ENCODE measurements around the gene PTTG1.

PTTG1 gene
- long read RNA-seq, donor 1, transcript PTTG1-201 (6 exons, 753 nt): major isoform, 63 of 162 reads
- long read RNA-seq, donor 1, transcript PTTG1-205 (6 exons, 895 nt): minor isoform, 7 of 162 reads
- long read RNA-seq, donor 1, transcript PTTG1-202 (5 exons, 1,070 nt): minor isoform, 25 of 162 reads
- long read RNA-seq, donor 1, partial matches to known transcripts: 67 of 162 reads
- long read RNA-seq, donor 1, other reads (novel, unspliced or antisense): 0 of 162 reads
- long read RNA-seq, donor 2, transcript PTTG1-201 (6 exons, 753 nt): major isoform, 37 of 116 reads
- long read RNA-seq, donor 2, transcript PTTG1-202 (5 exons, 1,070 nt): minor isoform, 28 of 116 reads
- long read RNA-seq, donor 2, partial matches to known transcripts: 45 of 116 reads
- long read RNA-seq, donor 2, other reads (novel, unspliced or antisense): 0 of 116 reads
- long read RNA-seq, donor 3, transcript PTTG1-201 (6 exons, 753 nt): major isoform, 18 of 57 reads
- long read RNA-seq, donor 3, transcript PTTG1-202 (5 exons, 1,070 nt): minor isoform, 6 of 57 reads
- long read RNA-seq, donor 3, partial matches to known transcripts: 27 of 57 reads
- long read RNA-seq, donor 3, other reads (novel, unspliced or antisense): 0 of 57 reads
- long read RNA-seq, donor 4, transcript PTTG1-201 (6 exons, 753 nt): major isoform, 38 of 93 reads
- long read RNA-seq, donor 4, transcript PTTG1-202 (5 exons, 1,070 nt): minor isoform, 8 of 93 reads
- long read RNA-seq, donor 4, partial matches to known transcripts: 43 of 93 reads
- long read RNA-seq, donor 4, other reads (novel, unspliced or antisense): 0 of 93 reads
- long read RNA-seq, donor 5, transcript PTTG1-205 (6 exons, 895 nt): minor isoform, 7 of 175 reads
- long read RNA-seq, donor 5, transcript PTTG1-202 (5 exons, 1,070 nt): minor isoform, 23 of 175 reads
- long read RNA-seq, donor 5, transcript PTTG1-201 (6 exons, 753 nt): major isoform, 56 of 175 reads
- long read RNA-seq, donor 5, partial matches to known transcripts: 86 of 175 reads
- long read RNA-seq, donor 5, other reads (novel, unspliced or antisense): 0 of 175 reads
- long read RNA-seq, donor 6, transcript PTTG1-201 (6 exons, 753 nt): major isoform, 43 of 114 reads
- long read RNA-seq, donor 6, transcript PTTG1-202 (5 exons, 1,070 nt): minor isoform, 22 of 114 reads
- long read RNA-seq, donor 6, partial matches to known transcripts: 42 of 114 reads
- long read RNA-seq, donor 6, other reads (novel, unspliced or antisense): 0 of 114 reads
- long read RNA-seq, donor 7, transcript PTTG1-202 (5 exons, 1,070 nt): minor isoform, 44 of 244 reads
- long read RNA-seq, donor 7, transcript PTTG1-201 (6 exons, 753 nt): major isoform, 77 of 244 reads
- long read RNA-seq, donor 7, transcript PTTG1-205 (6 exons, 895 nt): minor isoform, 10 of 244 reads
- long read RNA-seq, donor 7, partial matches to known transcripts: 104 of 244 reads
- long read RNA-seq, donor 7, other reads (novel, unspliced or antisense): 0 of 244 reads
- long read RNA-seq, donor 8, transcript PTTG1-202 (5 exons, 1,070 nt): minor isoform, 12 of 100 reads
- long read RNA-seq, donor 8, transcript PTTG1-201 (6 exons, 753 nt): major isoform, 34 of 100 reads
- long read RNA-seq, donor 8, partial matches to known transcripts: 49 of 100 reads
- long read RNA-seq, donor 8, other reads (novel, unspliced or antisense): 0 of 100 reads

- peak; percentile 75 for DNase-seq
Measured at GRCh38 chr5:160421625-160422258, at the start of gene PTTG1. PTTG1 (plus strand) TSS chr5:160421855; CDS start chr5:160422313, 458 bp downstream.

GRCh38 chr5:160375166-160375565 is 46.5 kb upstream of the PTTG1 start:
- no peak for DNase-seq

- no peak for DNase-seq
Measured at GRCh38 chr5:160375701-160376100, 46.0 kb upstream of the PTTG1 start.

GRCh38 chr5:160376416-160376815 is 45.2 kb upstream of the PTTG1 start:
- DNase-seq: no peak

DNA sequence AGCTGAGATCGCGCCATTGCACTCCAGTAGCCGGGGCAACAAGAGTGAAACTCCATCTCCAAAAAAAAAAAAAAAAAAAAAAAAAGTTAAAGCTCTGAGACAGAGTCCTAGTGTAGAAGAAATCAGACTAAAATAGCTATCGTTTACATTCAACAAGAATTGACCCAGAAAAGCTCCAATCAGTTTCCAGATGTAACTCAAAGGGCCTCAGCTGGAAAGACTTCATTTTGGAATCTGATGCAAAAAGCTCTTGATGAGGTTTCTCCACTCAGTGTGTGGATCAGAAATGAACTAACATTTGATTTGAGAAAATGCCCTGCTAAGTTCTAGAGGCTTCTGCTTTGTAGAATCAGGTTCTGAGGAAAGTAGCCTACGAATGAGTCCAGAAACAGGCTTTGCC is 44.0 kb upstream of the PTTG1 start:
- no peak for DNase-seq

DNA sequence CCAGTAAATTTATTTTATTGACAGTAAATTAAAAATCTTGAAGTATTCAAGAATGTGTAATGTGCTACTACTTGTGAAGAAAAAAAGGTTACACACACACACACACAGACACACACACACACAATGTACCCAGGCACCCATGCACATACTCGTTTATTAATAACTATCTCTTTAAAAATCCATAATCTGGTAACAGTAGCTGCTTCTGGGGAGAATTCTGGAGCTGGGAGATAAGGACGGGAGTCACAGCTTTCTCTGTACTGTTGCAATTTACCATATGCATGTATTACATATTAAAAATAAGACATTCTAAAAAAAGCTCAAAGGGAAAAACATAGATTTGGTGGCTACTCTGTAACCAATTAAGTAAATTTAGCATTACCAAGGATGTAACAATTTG is 43.3 kb upstream of the PTTG1 start:
- no peak for DNase-seq

DNA sequence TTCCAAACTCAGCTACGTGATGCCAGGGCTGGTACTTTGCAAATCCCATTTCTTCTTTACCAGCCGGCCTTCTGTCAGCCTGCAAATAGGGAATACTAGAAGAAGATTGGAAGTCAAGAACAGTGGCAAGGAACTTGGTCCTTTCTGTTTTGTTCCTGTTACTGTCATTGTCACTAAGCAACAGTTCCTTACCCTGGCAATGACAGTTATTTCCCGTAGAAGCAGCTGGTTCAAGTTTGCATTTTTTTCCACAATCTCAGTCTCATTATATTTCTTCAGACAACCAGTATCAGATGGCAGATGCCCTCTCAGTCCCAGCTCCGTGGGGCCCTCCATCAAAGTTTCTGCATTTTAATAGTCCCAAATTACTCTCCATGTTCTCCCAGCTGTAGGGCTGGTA is 42.1 kb upstream of the PTTG1 start:
- DNase-seq: no peak

- no peak for DNase-seq
Measured at GRCh38 chr5:160380041-160380440, 41.6 kb upstream of the PTTG1 start.

DNA sequence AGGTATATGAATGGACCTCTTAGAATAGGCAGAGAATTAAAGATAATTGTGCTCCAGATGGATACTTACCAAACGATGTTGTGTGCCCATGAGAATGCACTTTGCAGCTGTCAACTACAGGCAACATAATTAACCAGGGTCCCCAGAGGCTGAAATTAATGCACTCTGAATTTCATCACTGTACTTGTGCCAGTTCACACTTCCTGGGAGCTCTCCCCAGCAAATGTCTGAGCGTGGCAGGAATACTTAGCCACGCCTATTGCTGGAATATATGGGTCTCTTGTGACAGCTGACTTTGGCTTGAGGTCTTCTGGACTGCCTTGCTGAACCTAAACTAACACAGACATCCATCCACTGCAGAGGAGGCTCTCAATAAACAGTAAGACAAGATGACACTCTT is 39.3 kb upstream of the PTTG1 start:
- no peak for DNase-seq

- no peak for DNase-seq
Measured at GRCh38 chr5:160384681-160385080, 37.0 kb upstream of the PTTG1 start.

- no peak for DNase-seq
Measured at GRCh38 chr5:160385496-160385895, 36.2 kb upstream of the PTTG1 start.

DNA sequence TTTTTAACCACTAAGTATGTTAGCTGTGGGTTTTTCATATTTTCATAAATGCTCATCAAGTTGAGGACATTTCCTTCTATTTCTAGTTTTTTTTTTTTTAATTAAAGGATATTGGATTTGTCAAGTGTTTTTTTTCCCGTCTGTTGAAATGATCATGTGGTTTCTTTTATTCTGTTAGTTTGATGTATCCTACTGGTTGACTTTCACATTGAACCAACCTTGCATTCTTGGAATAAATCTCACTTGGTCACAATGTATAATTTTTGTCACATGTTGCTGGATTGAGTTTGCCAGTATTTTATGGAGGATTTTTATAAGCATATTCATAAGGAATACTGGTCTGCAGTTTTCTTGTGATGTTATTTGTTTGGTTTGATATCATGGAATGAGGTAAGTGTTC is 34.2 kb upstream of the PTTG1 start:
- no peak for DNase-seq

GRCh38 chr5:160390787-160391696 is 30.6 kb upstream of the PTTG1 start:
- no peak for DNase-seq

DNA sequence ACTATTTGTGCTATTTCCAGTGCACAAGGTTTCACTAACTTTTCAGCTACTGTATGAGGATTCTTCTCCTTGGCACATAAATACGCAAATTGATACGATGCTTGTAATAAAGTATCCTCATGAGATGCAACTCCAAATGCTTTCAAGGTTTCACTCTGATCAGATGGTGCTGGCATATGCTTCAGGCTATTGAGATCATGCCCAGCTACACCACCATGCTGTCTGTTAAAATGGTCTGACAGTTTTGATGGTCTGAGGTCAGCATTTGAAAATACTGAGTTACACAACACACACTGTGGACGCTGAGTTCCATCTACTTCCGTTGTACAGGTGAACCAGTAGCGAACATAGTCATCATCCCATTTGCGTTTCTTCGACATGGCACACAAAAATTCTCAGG is 26.5 kb upstream of the PTTG1 start:
- no peak for DNase-seq

DNA sequence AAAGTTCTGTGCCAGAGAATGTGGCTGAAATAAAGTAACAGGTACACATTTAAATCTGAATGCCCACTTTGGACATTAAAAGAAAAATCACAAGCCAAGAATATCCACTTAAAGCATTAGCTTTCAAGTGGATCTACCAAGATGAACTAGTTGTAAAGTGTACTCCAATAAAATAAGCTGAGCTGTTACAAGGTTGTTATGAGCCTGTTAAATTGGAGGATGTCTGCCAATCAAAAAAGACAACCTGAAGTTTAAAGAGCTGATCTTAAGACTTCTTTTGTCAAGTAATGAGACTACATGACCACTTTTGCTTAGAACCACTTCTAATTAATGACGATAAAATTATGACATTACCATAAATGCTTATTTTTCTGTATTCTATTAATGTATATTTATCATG is 24.2 kb upstream of the PTTG1 start:
- no peak for DNase-seq

- no peak for DNase-seq
Measured at GRCh38 chr5:160398806-160399205, 22.8 kb upstream of the PTTG1 start.

GRCh38 chr5:160399402-160400353 is 22.0 kb upstream of the PTTG1 start, which contains the start of gene FAM200C:
FAM200C (minus strand) TSS chr5:160400054; CDS start chr5:160395490, 4,564 bp downstream.
- peak; percentile 98 for DNase-seq

DNA sequence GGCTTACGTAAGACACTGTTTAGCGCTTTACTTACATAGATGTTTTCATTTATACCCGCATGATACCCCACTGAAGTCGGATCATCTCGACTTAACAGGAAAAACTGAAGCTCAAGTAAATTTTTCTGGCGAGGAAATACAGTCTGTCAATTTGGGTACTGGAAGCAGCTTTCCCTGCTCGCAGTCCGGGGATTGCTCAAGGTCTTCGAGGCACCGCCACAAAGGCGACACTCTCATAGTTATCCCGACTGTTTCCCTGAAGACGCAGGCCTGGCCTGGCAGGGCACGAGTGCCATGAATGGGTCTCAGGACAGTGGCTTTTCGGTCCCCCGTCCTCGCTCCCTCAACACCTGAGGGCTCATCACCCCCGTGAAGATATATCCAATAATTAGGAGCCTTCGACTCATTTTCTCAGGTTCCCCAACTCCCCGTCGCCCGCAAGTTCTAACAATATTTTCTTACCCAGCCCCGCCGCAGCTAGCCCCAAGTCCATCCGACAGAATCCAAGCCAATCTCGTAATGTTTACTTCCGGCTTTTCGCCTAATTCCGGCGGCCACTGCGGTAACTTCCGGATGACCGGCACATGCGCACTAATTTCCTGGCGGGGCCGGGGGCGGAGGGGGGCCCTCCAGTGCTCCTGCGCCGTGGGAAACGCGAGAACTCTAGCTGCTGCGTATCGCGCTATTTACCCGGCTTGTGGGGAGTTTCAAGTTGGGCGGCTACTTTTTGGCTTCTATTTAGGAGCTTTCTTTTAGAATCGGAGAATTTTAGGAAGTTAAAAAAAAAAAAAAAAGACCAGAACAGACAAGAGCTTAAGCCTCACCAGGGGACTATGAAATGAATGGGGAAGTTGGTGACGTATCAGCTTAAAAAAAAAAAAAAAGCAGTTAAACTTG is 2.8 kb upstream of the PTTG1 start, which contains the start of gene SLU7:
Gene SLU7, minus strand, starts transcription at position 521 of the 897 bp plus-strand sequence. CDS start 3,787 bp downstream, outside the sequence.
- DNase-seq: peak; percentile 81
